Psoas muscle (tissue), 8 donors: ENCODE measurements around the gene PHLPP1. TPM values are rescaled to one million over a fixed set of nuclear protein-coding genes. Genes with fewer than 3 reads are reported as not detected.

Experiments
- ATAC-seq, 4 donors: fragments of 200-7000 bp; cut with Tn5 transposase; one replicate each; pipeline ENCODE4 v1.9.1; 2020; ENCODE audit warnings: moderate library complexity in 3 of 4, mild to moderate bottlenecking in 2 of 4
- DNase-seq, 2 donors: peaks; one replicate each; pipeline ENCODE4 v3.0.0-alpha.2; 2020
- H3K27ac ChIP-seq: fragments of 200-600 bp; one replicate; pipeline ENCODE4 v1.8.0; 2022
- H3K27me3 ChIP-seq, 3 donors: fragments of 200-600 bp in 1 of 3; one replicate each; pipeline versions ENCODE4 v1.6.1 to v1.8.0; 2013 to 2022; ENCODE audit warnings: low read length in 2 of 3, mild to moderate bottlenecking in 2 of 3, moderate library complexity in 1 of 3; ENCODE audit not compliant: insufficient read depth in 3 of 3
- H3K36me3 ChIP-seq, 2 donors: fragments of 200-600 bp in 1 of 2; one replicate each; pipeline versions ENCODE4 v1.6.1 to v1.8.0; 2013 to 2022; ENCODE audit warnings: low read depth in 1 of 2, mild to moderate bottlenecking in 1 of 2, moderate library complexity in 1 of 2; ENCODE audit not compliant: insufficient read depth in 1 of 2
- H3K4me1 ChIP-seq: fragments of 200-600 bp; one replicate; pipeline ENCODE4 v1.8.0; 2022
- H3K4me3 ChIP-seq: fragments of 200-600 bp; one replicate; pipeline ENCODE4 v1.8.0; 2022; ENCODE audit warnings: mild to moderate bottlenecking
- H3K9me3 ChIP-seq: fragments of 200-600 bp; one replicate; pipeline ENCODE4 v1.8.0; 2022
- WGBS, 3 donors: extraction: QIAGEN DNeasy Blood & Tissue Kit; methylation state at CpG; one replicate each; pipeline versions ENCODE4 v1.1.6 to v1.1.7; 2013; 5-methylcytosine and 5-hydroxymethylcytosine counted together
- intact Hi-C, 2 donors: fragments of 100-400 bp; cut with DNase I; formaldehyde crosslinking; loops; one replicate each; pipeline versions ENCODE4 v1.11.0 to v1.14.2; 2022
- polyA plus RNA-seq, 3 donors: library from polyadenylated mRNA; stranded (reverse); fragments of 200-250 nt; gene quantifications; one replicate each; pipeline ENCODE4 v1.2.3, GENCODE V29; 2013
- total RNA-seq, 4 donors: library from RNA; stranded (reverse); fragmentation: NEBNext Ultra II Directional in 2 of 4; extraction: Animal tissue kit (Norgen Biotek cat#: 25700) in 2 of 4; gene quantifications; one replicate each; pipeline versions ENCODE4 v1.2.1 to v1.2.4, GENCODE V29; 2021 to 2023
- TF ChIP-seq, protein P1 (sequence below): fragments of 200-600 bp; IDR thresholded peaks from one replicate; pipeline ENCODE4 v1.8.0; 2022; ENCODE audit warnings: antibody characterized with exemption
- donor health status: healthy with polysubstance abuse.
- donor health status: DM: no; HTN: no; CAD: no; lungs with moderate emphysema.
- donor health status: Bipolar disorder and iron deficiency.
- donor health status: healthy.
- donor health status: DM: yes; HTN: yes; CAD: no.
- donor health status: DM: no; HTN: no; CAD: no.
- donor health status: DM: no; HTN: no; CAD: no.
- donor health status: DM: yes; HTN: yes; CAD: no.

Gene PHLPP1
- total and polyA plus RNA-seq, 7 donors = 0.79 to 6.4 (median 3.5) TPM

DNA sequence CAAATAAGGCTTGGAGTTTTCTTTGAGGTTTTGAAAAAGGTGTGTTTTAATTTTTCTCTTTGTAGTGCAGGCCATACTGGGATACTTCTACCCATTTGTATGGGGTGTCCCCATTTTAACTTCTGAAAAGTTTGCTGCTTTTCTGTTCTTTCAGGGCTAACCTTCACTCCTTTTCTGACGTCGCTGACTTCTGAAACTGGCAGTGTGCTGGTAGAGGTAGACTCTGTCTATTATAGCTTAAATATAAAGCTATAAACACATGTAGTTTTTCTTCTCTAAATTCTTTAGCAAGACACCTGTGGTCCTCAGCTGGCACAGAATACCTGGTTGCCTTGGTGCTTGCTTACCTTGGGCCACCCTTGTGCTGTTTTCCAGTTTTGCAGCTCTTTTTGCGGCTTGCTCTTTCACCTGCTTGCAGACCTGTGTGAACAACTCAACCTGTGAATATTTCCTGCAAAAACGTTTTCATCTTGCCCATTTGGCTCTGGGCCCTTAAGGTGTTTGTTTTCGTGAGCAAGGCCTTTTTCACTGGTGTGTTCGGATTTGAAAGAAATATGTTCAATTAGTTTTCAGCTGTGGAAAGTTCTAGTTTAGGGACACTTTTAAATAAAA is 42.2 kb downstream of the PHLPP1 start:
- WGBS, 3 donors = 81 to 83% (median 82%) methylated on average over 6 of the region's 6 CpGs

DNA sequence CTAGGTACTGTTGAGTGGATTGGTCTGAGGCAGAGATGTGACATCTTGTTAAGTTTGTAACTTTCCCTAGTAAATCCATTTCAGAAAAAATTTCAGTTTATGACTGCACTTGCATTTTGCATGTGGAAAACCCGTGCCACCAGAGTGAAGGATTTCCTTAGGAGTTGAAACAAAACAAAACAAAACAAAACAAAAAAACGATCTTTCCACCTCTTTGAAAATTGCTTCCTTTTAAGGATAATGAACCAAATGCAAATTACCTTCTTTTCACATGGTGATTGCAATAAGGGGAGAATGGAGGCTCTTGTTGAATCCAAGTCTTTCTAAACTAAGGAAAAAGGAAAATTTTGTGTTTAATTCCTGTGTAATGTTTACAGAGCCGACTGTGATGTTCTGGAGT is 43.2 kb downstream of the PHLPP1 start:
- WGBS, 3 donors = 60 to 64% (median 64%) methylated on average over 3 of the region's 3 CpGs
- no peak for ATAC-seq
- no peaks in the 10 kb centered on the region for H3K9me3 ChIP-seq

More for the DNA sequence above, 42.2 kb downstream of the PHLPP1 start:
- ATAC-seq (no peak), DNase-seq (no peak)
- intact Hi-C loops = no loop called here
- H3K36me3 ChIP-seq = no peaks in the 10 kb centered on the region
- no peaks in the 10 kb centered on the region for H3K27me3 ChIP-seq
- TF ChIP-seq, protein P1, sequence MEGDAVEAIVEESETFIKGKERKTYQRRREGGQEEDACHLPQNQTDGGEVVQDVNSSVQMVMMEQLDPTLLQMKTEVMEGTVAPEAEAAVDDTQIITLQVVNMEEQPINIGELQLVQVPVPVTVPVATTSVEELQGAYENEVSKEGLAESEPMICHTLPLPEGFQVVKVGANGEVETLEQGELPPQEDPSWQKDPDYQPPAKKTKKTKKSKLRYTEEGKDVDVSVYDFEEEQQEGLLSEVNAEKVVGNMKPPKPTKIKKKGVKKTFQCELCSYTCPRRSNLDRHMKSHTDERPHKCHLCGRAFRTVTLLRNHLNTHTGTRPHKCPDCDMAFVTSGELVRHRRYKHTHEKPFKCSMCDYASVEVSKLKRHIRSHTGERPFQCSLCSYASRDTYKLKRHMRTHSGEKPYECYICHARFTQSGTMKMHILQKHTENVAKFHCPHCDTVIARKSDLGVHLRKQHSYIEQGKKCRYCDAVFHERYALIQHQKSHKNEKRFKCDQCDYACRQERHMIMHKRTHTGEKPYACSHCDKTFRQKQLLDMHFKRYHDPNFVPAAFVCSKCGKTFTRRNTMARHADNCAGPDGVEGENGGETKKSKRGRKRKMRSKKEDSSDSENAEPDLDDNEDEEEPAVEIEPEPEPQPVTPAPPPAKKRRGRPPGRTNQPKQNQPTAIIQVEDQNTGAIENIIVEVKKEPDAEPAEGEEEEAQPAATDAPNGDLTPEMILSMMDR = no peak
- peaks cover 9% of the 10 kb centered on the region for H3K4me1 ChIP-seq
- no peaks in the 10 kb centered on the region for H3K9me3 ChIP-seq
- H3K27ac ChIP-seq = no peak overlapping the region
- H3K4me3 ChIP-seq = no peak overlapping the region

DNA sequence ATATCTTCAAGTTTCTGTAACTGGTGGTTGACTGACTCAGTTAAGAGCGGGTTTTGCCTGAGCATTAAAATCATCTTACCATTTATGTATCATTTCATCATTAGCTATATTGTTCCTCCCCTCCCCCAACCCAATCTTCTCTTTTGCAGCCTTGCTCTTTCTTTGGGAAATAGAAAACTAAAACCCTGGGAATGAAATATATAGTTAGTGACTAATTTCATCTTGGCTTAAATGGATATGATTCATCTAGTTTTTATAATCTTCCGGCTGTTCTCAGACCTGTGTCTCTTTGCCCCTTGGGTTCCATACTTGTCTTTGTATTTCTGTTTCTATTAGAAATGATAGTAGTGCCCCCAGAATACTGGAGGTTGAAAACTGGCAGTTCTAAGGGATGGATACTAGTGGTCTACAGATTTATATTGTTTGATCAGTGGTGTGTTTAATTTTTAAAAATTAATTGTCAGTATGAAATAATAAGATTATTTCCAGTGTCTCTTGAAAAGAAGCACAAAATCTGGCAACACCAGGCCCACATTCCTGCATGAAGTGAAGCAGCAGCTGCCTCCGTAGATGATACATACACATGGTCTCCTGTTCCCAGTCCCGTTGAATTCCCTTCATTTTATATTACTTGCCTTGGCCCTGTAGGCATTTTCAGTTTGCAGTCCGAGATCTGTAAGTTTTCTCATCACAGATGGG is 44.5 kb downstream of the PHLPP1 start:
- no peaks in the 10 kb centered on the region for H3K9me3 ChIP-seq
- 50 to 56% (median 52%) methylated on average over 5 of the region's 5 CpGs for WGBS, 3 donors
- ATAC-seq (no peak), DNase-seq (no peak)
- TF ChIP-seq, protein P1 = no peak
- no peak overlapping the region for H3K4me3 ChIP-seq
- H3K4me1 ChIP-seq = peaks cover 9% of the 10 kb centered on the region
- no peaks in the 10 kb centered on the region for H3K36me3 ChIP-seq
- no peaks in the 10 kb centered on the region for H3K27me3 ChIP-seq
- H3K27ac ChIP-seq = no peak overlapping the region
- intact Hi-C loops = no loop called here

More for the DNA sequence above, 43.2 kb downstream of the PHLPP1 start:
- intact Hi-C loops = no loop called here
- DNase-seq = no peak
- Histone ChIP-seq H3K4me1 (peaks cover 9% of the 10 kb centered on the region), H3K27me3 (no peaks in the 10 kb centered on the region), H3K4me3 (no peak overlapping the region), H3K36me3 (no peaks in the 10 kb centered on the region), H3K27ac (no peak overlapping the region)
- TF ChIP-seq, protein P1 = no peak

DNA sequence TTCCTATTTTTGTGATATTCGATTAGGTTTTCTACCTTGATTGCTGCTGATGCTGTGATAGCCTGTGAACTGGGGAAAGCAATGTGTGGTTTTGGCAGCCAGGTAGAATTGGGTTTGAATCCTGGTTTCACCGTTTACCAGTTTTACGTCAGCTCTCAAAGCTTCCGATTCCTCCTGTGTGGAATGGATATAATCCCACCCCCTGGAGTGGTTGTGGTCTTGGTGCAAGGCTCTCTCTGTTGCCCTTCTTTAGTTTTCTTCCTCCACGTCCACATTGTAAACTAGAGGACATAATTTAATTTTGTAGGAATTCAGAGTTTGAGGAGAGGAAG is 45.0 kb downstream of the PHLPP1 start:
- ATAC-seq (no peak), DNase-seq (no peak)
- intact Hi-C loops = no loop called here
- H3K4me3 ChIP-seq = no peak overlapping the region
- 53 to 63% (median 61%) methylated on average over 5 of the region's 5 CpGs for WGBS, 3 donors
- H3K27me3 ChIP-seq = no peaks in the 10 kb centered on the region
- no peaks in the 10 kb centered on the region for H3K36me3 ChIP-seq
- H3K4me1 ChIP-seq = peaks cover 9% of the 10 kb centered on the region
- H3K9me3 ChIP-seq = no peaks in the 10 kb centered on the region
- TF ChIP-seq, protein P1 = no peak
- no peak overlapping the region for H3K27ac ChIP-seq
